HepG2 (cell line): ENCODE results near the gene EVA1C. TPM values are rescaled to one million over a fixed set of nuclear protein-coding genes. Genes with fewer than 3 reads are reported as not detected.
A peak's percentile ranks its signal among the peaks of the same experiment; 100 is the strongest.

Experiments
- CTCF ChIP-seq: sonication (generic); formaldehyde crosslinking; IDR thresholded peaks from 2 replicates; pipeline ENCODE4 v1.5.0; 2020; ENCODE audit warnings: mild to moderate bottlenecking, missing genetic modification reagents, moderate library complexity
- GABPB1 ChIP-seq: IDR thresholded peaks from 2 replicates; pipeline ENCODE4 v1.6.1; 2016; ENCODE audit warnings: mild to moderate bottlenecking, missing genetic modification reagents, moderate library complexity, missing compliant biosample characterization
- ISL2 ChIP-seq: sonication (generic); formaldehyde crosslinking; IDR thresholded peaks from 2 replicates; pipeline ENCODE4 v1.5.0; 2020; ENCODE audit warnings: missing genetic modification reagents
- MED1 ChIP-seq: sonication (generic); formaldehyde crosslinking; IDR thresholded peaks from 2 replicates; pipeline ENCODE4 v1.4.0; 2020; ENCODE audit warnings: missing genetic modification reagents
- MXD4 ChIP-seq: IDR thresholded peaks from 2 replicates; pipeline ENCODE4 v1.6.1; 2016; ENCODE audit warnings: mild to moderate bottlenecking, missing biosample characterization, missing genetic modification reagents
- POLR2AphosphoS5 ChIP-seq: IDR thresholded peaks from 2 replicates; pipeline ENCODE4 v1.6.1; 2012; ENCODE audit warnings: low read depth, low read length
- PTBP1 ChIP-seq: fragments of 200-400 bp; formaldehyde crosslinking; IDR thresholded peaks from 2 replicates; pipeline ENCODE4 v1.6.1; 2018; ENCODE audit warnings: low read length, low read depth; ENCODE audit not compliant: poor library complexity, severe bottlenecking
- RERE ChIP-seq: IDR thresholded peaks from 2 replicates; pipeline ENCODE4 v1.6.1; 2016; ENCODE audit warnings: low read depth, missing genetic modification reagents, missing compliant biosample characterization
- SCMH1 ChIP-seq: sonication (generic); formaldehyde crosslinking; IDR thresholded peaks from 2 replicates; pipeline ENCODE4 v1.9.0; 2021; ENCODE audit warnings: missing genetic modification reagents, mild to moderate bottlenecking, borderline replicate concordance
- SMAD9 ChIP-seq: sonication (generic); formaldehyde crosslinking; IDR thresholded peaks from 2 replicates; pipeline ENCODE4 v1.5.1; 2020; ENCODE audit warnings: mild to moderate bottlenecking, missing genetic modification reagents
- TSC22D2 ChIP-seq: sonication (generic); formaldehyde crosslinking; IDR thresholded peaks from 2 replicates; pipeline ENCODE4 v1.5.1; 2020; ENCODE audit warnings: missing genetic modification reagents, mild to moderate bottlenecking, borderline replicate concordance
- YEATS4 ChIP-seq: sonication (generic); formaldehyde crosslinking; IDR thresholded peaks from 2 replicates; pipeline ENCODE4 v1.4.0; 2020; ENCODE audit warnings: missing genetic modification reagents, borderline replicate concordance
- ZMYM2 ChIP-seq: sonication (generic); formaldehyde crosslinking; IDR thresholded peaks from 2 replicates; pipeline ENCODE4 v1.8.0; 2022; ENCODE audit warnings: mild to moderate bottlenecking, missing genetic modification reagents
- ZNF205 ChIP-seq: IDR thresholded peaks from 2 replicates; pipeline ENCODE4 v1.6.1; 2018; ENCODE audit warnings: missing biosample characterization, missing genetic modification reagents
- ZNF441 ChIP-seq: sonication (generic); formaldehyde crosslinking; IDR thresholded peaks from 2 replicates; pipeline ENCODE4 v1.7.0; 2021; ENCODE audit warnings: missing genetic modification reagents, borderline replicate concordance
- ZNF572 ChIP-seq: sonication (generic); formaldehyde crosslinking; IDR thresholded peaks from 2 replicates; pipeline ENCODE4 v1.5.1; 2020; ENCODE audit warnings: mild to moderate bottlenecking, missing genetic modification reagents
- polyA plus RNA-seq, 8 experiments: library from polyadenylated mRNA; depleted of rRNA in 3 of 8; stranded (reverse) in 7 of 8; unstranded in 1 of 8; fragments of >200 nt; fragmentation: Illumina TruSeq in 4 of 8; extraction: Trizol in 4 of 8; gene quantifications; 2 replicates each; pipeline versions ENCODE4 v1.2.1 to v1.2.3, GENCODE V29; 2011 to 2016; ENCODE audit warnings: low read depth in 4 of 8, missing spikeins in 1 of 8, mixed read lengths in 1 of 8; ENCODE audit not compliant: insufficient read depth in 1 of 8
- total RNA-seq, 5 experiments: library from RNA; depleted of rRNA; stranded (reverse); fragments of >200 nt; fragmentation: Illumina TruSeq; extraction: Trizol; gene quantifications; 2 replicates each; pipeline ENCODE4 v1.2.3, GENCODE V29; 2016; ENCODE audit warnings: low read depth in 1 of 5
- TF ChIP-seq, protein P1 (sequence below): sonication (generic); formaldehyde crosslinking; IDR thresholded peaks from 2 replicates; pipeline ENCODE4 v1.4.0; 2020; ENCODE audit warnings: mild to moderate bottlenecking, missing genetic modification reagents
- TF ChIP-seq, protein P2 (sequence below): sonication (generic); formaldehyde crosslinking; IDR thresholded peaks from 2 replicates; pipeline ENCODE4 v1.8.1; 2023; ENCODE audit warnings: mild to moderate bottlenecking, missing genetic modification reagents

Gene EVA1C
- total and polyA plus RNA-seq, 2 of the 13 experiments (the other 11 are each of a cell fraction or from before 2014, with no cell fraction given) = 0.29 to 0.34 TPM

- TF ChIP-seq RERE (CRISPR knock-in tag) (no peak), ZNF572 (0 out of 2 replicates have a peak, but pooled peaks have one; percentile 53), YEATS4 (CRISPR knock-in tag) (peak; percentile 63), PTBP1 (no peak), GABPB1 (CRISPR knock-in tag) (peak; percentile 97), ZMYM2 (CRISPR knock-in tag) (0 out of 2 replicates have a peak, but pooled peaks have one; percentile 19), ZNF441 (CRISPR knock-in tag) (peak; percentile 57; the same call in 1 of the 2 replicates), ZNF205 (CRISPR knock-in tag) (no peak; the same call in 1 of the 2 replicates), ISL2 (CRISPR knock-in tag) (peak; percentile 58; the same call in 1 of the 2 replicates), SCMH1 (CRISPR knock-in tag) (no peak), CTCF (CRISPR knock-in tag) (peak; percentile 45), POLR2AphosphoS5 (peak; percentile 85), MXD4 (CRISPR knock-in tag) (peak; percentile 100), TSC22D2 (no peak; the same call in 1 of the 2 replicates), SMAD9 (CRISPR knock-in tag) (no peak), MED1 (CRISPR knock-in tag) (peak; percentile 61; the same call in 1 of the 2 replicates)
- TF ChIP-seq, protein P1, sequence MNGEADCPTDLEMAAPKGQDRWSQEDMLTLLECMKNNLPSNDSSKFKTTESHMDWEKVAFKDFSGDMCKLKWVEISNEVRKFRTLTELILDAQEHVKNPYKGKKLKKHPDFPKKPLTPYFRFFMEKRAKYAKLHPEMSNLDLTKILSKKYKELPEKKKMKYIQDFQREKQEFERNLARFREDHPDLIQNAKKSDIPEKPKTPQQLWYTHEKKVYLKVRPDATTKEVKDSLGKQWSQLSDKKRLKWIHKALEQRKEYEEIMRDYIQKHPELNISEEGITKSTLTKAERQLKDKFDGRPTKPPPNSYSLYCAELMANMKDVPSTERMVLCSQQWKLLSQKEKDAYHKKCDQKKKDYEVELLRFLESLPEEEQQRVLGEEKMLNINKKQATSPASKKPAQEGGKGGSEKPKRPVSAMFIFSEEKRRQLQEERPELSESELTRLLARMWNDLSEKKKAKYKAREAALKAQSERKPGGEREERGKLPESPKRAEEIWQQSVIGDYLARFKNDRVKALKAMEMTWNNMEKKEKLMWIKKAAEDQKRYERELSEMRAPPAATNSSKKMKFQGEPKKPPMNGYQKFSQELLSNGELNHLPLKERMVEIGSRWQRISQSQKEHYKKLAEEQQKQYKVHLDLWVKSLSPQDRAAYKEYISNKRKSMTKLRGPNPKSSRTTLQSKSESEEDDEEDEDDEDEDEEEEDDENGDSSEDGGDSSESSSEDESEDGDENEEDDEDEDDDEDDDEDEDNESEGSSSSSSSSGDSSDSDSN (CRISPR knock-in tag) = peak; percentile 75
- TF ChIP-seq, protein P2, sequence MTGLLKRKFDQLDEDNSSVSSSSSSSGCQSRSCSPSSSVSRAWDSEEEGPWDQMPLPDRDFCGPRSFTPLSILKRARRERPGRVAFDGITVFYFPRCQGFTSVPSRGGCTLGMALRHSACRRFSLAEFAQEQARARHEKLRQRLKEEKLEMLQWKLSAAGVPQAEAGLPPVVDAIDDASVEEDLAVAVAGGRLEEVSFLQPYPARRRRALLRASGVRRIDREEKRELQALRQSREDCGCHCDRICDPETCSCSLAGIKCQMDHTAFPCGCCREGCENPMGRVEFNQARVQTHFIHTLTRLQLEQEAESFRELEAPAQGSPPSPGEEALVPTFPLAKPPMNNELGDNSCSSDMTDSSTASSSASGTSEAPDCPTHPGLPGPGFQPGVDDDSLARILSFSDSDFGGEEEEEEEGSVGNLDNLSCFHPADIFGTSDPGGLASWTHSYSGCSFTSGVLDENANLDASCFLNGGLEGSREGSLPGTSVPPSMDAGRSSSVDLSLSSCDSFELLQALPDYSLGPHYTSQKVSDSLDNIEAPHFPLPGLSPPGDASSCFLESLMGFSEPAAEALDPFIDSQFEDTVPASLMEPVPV (CRISPR knock-in tag) = peak; percentile 54; the same call in 1 of the 2 replicates
Measured at GRCh38 chr21:32392880-32393676, 19.4 kb upstream of the EVA1C start, which contains the start of gene URB1 (continued).
